ENCODE results near the gene MTHFD2. TPM values are rescaled to one million over a fixed set of nuclear protein-coding genes. Genes with fewer than 3 reads are reported as not detected.
A peak's percentile ranks its signal among the peaks of the same experiment; 100 is the strongest.

The MTHFD2 gene
- total RNA-seq, 2 donors from 2014 or later = 21.8 to 33.0 TPM

DNA sequence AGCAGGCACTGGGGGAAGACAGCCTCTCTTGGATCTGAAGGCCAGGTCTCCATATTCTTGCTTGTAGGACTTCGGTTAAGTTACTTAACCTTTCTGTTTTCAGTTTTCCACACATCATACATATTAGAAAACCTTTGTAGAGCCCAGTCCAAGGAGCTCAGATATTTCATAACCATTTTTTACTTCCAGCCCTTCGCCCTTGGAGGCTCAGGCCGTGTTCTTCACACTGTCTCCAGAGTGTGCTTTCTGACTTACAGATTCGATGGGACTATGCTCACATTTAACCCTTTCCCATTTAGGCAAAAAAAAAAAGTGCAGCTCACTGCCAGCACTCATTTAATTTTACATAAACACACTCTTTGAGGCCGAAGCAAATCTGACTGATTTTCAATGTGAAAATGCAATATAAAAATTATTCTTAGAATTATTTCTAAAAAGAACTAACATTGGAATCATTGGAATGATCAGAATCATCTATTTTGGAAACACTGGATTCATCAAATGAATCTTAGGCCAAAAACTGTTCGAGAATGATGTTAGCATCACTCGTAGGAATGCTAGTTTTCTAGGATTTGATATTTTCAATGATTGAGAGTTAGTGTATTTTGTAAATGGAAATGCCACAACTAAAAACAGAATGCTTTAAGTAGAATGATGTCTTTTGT is 55.0 kb downstream of the MTHFD2 start:
- ATAC-seq = no peak
- DNase-seq = no peak
- intact Hi-C loops (cut with DNase I) = no loop called here

DNA sequence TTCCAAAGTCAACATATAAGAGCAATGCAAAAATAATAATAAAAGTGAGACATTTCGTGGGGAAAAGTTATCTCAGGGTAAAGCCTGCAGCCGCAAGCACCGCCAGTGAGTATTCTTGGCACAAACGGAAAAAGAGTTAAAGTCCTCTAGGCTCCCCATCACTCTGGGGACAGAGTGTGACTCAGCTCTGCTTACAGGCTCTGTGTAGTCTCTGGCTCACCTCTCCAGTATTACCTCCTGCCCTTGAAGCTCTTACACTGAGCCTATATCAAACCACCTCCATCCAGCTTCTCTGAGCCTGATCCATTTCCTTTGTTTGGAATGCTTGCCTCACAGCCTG is 55.5 kb downstream of the MTHFD2 start:
- ATAC-seq (peak; percentile 58 to 59), DNase-seq (no peak)
- intact Hi-C loops (cut with DNase I) = no loop called here

DNA sequence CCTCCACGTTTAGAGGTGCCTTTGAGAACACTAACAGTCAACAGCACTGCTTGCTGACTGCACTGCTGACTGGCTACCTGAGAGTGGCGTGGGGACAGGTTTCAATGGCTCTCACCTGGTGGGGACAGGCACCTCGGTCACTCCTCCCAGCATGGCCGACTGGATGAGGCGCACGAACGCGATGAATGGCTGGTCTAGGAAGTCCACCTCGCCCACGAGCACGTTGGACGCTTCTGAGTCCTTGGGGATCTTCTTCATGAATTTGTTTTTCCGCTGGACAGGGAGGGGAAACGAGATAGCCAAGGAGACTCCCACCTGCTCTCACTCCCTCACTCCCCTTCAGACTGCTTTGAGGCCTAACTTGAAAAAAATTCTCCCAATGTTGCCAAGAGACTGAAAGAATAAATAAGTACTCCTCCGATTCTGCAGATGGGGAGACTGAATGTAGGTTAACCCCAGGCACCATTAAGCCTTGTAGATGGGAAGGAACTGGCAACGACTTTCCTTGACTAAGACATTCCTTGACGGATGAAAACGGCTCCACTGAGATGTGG is 57.3 kb downstream of the MTHFD2 start:
- intact Hi-C loops (cut with DNase I) = no loop called here
- no peak for ATAC-seq

DNA sequence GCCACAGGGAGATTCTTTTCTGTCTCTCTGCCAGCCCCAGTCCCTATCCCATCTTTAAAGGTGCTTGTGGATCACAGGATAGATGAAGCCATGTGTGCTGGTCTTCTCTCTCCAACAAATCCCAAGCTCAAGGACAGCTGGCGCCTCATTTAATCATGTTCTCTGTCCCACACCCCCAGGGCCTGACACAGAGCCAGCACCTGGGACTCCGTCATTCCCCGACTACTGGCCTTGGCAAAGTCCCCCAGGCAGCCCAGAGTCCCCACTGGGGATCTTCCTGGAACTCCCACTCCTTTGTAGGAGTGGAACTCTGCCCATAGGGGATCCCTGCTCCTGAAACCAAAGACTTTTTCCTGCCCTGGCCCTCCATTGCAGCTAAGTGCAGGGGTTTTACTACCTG is 60.8 kb downstream of the MTHFD2 start:
- intact Hi-C loops (cut with DNase I) = no loop called here
- no peak for ATAC-seq

More for the DNA sequence above, 57.3 kb downstream of the MTHFD2 start:
- DNase-seq = no peak

DNA sequence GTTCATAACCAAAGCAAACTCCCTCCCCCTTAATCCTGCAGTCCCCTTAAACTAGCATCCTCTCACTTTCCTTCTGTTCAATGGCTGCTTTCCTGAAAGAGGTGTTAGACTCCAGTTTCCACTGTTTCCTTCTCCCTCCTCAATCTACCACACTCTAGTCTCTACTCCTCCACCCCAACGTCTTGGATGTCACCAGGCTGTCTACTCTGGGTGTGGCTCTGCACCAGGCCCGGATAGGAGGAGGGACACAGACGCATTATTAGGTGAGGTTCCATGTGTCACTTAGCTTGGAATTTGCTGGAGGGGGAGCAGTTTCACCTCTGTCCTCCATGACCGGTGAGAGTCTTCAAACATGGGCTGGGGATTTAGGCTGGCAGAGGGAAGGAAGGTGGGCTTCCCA is 61.3 kb downstream of the MTHFD2 start:
- no peak for ATAC-seq
- no peak for DNase-seq
- intact Hi-C loops (cut with DNase I) = loop anchor here in 1 of 2 donors (10.0 kb wide), 1 partner anchor 75 kb away; no protein-coding TSS in a partner anchor

More for the DNA sequence above, 60.8 kb downstream of the MTHFD2 start:
- no peak for DNase-seq

DNA sequence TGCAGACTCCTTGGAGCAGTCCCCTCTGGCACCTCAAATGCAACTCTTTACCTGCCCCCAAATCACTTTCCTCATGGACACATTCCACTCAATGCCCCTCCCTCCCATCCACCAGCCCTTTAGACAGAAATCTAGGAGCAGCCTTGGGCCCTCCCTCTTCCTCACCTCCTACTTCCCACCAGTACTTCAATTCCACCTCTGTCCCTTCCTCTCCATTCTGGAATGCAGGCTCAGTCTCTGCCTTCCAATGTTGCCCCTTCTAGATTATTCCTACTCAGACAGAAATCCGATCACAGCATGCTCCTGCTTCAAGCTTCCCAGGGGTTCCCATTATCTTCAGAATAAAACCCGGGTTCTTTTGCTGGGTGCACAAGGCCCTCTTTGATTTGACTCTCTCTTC is 62.1 kb downstream of the MTHFD2 start:
- intact Hi-C loops (cut with DNase I) = loop anchor here in 1 of 2 donors (10.0 kb wide), 1 partner anchor 74 kb away; no protein-coding TSS in a partner anchor
- ATAC-seq = no peak
- no peak for DNase-seq

DNA sequence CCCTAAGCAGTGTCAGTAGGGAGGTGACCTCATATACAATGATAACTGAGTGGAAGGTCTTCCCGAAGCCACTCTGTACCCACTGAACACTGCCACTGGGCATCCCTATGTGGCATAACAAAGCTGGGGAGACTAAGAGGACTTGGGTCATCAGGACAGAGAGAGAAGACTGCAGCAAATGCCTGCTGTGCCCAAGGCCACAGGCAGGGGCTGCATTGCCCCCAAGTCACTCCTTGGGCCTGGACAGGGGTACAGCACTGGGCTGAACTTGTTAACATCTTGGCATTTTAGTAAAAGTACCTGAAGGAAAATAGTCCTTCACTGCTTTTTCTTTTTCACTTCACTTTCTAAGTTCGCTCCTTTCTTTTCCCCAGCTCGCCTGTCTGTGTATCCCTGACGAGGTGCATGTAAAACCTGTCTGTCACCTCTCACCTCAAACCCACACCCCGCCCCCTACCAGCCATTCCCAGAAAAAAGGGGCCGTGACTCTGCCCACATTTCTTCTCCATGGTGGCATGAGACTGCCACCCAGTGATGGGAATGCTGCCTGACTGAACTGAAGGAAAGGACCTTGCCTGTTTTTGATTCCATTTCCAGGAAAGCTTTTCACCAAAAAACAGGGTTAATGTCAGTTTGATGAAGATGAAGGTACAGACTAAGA is 62.9 kb downstream of the MTHFD2 start:
- ATAC-seq = peak; percentile 48 to 77
- DNase-seq = no peak
- intact Hi-C loops (cut with DNase I) = loop anchor here in 1 of 2 donors (10.0 kb wide), 1 partner anchor 73 kb away; no protein-coding TSS in a partner anchor

DNA sequence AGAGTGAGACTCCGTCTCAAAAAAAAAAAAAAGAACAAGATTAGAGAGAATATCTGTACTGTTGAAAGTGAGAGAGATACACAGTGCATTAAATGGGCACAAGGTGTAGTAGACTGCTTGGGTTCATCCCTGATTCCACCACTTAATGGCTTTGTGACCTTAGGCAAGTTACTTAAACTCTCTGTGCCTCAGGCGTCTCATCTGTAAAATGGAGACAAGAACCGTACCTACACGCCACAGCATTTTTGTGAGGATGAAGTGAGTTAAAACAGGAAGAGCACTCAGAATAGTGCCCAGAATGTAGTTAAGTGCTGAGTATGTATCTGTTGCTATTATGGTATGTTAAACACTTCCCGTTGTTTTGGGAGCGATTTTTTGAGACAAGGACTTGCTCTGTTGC is 64.3 kb downstream of the MTHFD2 start:
- no peak for ATAC-seq
- no peak for DNase-seq
- intact Hi-C loops (cut with DNase I) = loop anchor here in 1 of 2 donors (10.0 kb wide), 1 partner anchor 72 kb away; no protein-coding TSS in a partner anchor

DNA sequence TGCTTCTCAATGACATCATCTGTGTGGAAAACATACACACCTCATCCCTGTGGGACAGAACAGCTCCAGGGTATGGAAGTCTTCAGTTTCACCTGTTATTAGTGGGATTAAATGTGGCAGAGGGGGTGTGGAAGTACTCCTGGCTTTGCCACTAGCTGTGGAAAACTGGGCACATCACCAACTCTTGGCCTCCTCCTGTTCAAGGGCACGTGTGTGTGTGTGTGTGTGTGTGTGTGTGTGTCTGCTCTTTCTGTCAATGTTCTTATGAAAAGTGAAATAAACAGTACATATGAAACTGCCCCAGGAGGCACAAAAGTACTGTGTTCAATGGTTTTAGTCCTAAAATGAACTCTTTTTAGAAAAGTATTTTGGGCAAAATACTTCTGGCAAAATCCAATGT is 65.9 kb downstream of the MTHFD2 start:
- DNase-seq (no peak), ATAC-seq (no peak)
- intact Hi-C loops (cut with DNase I) = loop anchor here in 1 of 2 donors (10.0 kb wide), 1 partner anchor 71 kb away; no protein-coding TSS in a partner anchor

DNA sequence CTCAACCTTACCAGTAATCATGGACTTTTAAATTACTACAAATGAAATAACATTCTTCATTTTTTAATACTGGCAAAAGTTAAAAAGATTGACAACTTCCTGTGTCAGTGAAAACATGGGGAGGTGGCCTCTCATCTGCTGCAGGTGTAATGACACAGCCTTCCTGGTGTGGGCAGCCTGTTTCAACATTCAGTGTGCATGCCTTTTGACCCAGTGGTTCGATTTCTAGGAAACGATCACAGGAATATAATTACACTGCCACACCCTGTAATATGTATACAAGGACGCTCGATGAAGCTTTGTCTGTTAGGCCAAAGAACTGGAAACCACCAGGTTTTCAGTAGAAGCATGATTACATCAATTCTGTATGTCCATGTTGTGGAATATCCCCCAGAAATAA is 68.7 kb downstream of the MTHFD2 start:
- ATAC-seq (no peak), DNase-seq (no peak)
- intact Hi-C loops (cut with DNase I) = loop anchor here in 1 of 2 donors (10.0 kb wide), 1 partner anchor 68 kb away; no protein-coding TSS in a partner anchor

Other genes starting within 250 kb of the MTHFD2 start
- gene TET3, start 213.7 kb upstream of the MTHFD2 start, total RNA-seq = 1 to 10 TPM; 3.0 to 4.3 TPM
- gene BOLA3, start 50.7 kb upstream of the MTHFD2 start, total RNA-seq = 100 to 1,000 TPM in 1 of 2 donors, 10 to 100 TPM in 1; 91.6 to 102 TPM
- 10 to 100 TPM; 67.4 to 79.7 TPM for gene MOB1A, start 19.7 kb upstream of the MTHFD2 start, total RNA-seq
- gene SLC4A5, start 144.8 kb downstream of the MTHFD2 start, total RNA-seq = 1 to 10 TPM; 1.2 to 1.7 TPM
- 100 to 1,000 TPM; 106 to 118 TPM for gene DCTN1, start 181.7 kb downstream of the MTHFD2 start, total RNA-seq
- gene C2orf81, start 223.0 kb downstream of the MTHFD2 start, total RNA-seq = under 1 TPM; 0.59 to 0.79 TPM
- gene WDR54, start 223.1 kb downstream of the MTHFD2 start, total RNA-seq = 1 to 10 TPM; 4.1 to 5.5 TPM
- 10 to 100 TPM; 14.1 to 18.7 TPM for gene RTKN, start 243.3 kb downstream of the MTHFD2 start, total RNA-seq